ENCODE measurements around the gene LACTBL1.

Gene LACTBL1

DNA sequence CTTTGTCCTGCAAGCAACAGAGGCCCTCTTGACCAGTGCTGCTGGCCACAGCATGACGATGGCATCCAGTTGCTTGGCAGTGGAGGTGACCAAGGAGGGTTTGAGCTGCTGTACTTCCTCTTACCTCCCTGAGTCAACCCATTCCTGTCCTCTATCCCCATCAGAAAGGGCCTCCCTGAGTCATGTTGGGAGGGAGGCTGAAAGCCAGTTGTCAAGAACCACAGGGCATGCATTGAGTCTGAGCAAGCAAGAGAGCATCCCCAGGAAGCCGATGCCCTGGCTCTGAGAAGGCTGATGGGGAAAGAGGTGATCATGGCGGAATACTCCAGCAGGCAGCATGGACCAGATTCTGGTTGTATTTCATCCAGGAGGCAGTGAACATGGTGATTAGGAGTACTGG is 69.6 kb downstream of the LACTBL1 start:
- in situ Hi-C loops (cut with MboI; ENCODE audit: low pct_unique_long_range_greater_than_20kb, low sequenced_read_pairs, unreplicated experiment) = no loop called here
- TF ChIP-seq, protein P1, sequence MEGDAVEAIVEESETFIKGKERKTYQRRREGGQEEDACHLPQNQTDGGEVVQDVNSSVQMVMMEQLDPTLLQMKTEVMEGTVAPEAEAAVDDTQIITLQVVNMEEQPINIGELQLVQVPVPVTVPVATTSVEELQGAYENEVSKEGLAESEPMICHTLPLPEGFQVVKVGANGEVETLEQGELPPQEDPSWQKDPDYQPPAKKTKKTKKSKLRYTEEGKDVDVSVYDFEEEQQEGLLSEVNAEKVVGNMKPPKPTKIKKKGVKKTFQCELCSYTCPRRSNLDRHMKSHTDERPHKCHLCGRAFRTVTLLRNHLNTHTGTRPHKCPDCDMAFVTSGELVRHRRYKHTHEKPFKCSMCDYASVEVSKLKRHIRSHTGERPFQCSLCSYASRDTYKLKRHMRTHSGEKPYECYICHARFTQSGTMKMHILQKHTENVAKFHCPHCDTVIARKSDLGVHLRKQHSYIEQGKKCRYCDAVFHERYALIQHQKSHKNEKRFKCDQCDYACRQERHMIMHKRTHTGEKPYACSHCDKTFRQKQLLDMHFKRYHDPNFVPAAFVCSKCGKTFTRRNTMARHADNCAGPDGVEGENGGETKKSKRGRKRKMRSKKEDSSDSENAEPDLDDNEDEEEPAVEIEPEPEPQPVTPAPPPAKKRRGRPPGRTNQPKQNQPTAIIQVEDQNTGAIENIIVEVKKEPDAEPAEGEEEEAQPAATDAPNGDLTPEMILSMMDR (IDR thresholded peaks at IDR 0.05; ENCODE audit: extremely low read depth, insufficient read depth, missing control alignments) = no peak
- no peak for DNase-seq (ENCODE audit: low spot score)

Data from GM13977 (cell line).